ENCODE results near the gene TRERF1.

The TRERF1 gene

DNA sequence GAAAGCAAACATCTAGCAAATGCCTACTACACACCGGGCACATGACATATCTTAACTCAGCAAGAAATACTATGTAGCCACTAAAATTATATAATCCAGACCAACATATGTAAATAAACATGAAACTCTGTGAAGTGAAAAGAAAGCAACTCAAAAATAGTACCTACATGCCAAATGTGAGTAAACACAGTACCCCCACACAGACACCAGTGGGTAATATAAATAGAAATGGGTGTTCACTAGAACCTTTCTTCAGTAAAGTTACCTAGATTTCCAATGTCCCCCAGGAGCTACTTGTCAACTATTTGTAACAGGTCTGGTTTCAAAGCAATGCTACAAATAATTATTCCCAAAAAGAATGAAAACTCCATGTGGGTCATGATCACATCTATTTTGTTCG, 25.5 kb downstream of the TRERF1 start:
- DNase-seq (ENCODE audit: low read depth, low spot score), result no peak

DNA sequence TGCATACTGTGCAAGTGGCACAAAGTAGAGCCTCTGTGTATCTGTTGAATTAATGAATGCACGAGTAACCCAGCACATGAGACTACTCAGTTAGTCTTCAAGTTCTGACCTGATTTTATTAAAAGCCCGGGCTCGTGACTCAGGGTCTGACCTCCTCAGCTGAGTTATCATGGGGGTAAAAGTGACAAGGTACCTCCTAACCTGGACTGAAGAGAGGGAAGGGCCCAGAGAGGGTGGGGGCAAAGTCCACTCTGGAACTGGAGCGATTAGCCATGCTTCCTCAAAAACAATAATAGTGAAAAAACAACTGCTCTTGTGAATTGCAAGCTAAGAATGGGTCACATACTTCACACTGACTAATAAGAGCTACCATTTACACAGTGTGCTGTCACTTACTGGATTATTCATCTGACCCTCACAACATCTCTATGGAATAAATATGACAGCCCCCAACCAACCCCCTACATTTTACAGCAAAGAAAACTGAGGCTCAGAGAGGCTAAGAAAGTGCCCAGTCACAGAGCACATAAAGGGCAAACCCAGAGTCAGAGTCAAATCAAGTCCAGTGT, 26.7 kb downstream of the TRERF1 start:
- DNase-seq (ENCODE audit: low read depth, low spot score), result no peak

DNA sequence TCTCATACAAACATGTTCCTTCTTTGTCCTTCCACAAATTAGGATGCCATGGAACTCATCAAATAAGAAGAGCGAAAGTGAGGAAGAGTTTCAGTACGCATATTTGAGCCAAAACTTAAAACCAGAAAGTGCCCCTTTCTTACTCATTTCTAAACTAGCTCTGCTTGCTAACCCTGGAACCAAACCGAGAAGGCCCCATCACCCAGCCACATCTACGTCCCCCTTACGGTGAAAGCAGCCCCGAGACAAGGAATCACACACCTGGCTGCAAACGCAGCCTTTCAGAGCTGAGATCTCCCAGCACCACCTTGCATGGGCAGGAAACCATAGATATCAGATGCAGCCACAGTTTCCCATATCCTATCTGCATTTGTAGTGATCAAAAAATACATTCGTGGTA, 28.5 kb downstream of the TRERF1 start:
- no peak for DNase-seq (ENCODE audit: low read depth, low spot score)

DNA sequence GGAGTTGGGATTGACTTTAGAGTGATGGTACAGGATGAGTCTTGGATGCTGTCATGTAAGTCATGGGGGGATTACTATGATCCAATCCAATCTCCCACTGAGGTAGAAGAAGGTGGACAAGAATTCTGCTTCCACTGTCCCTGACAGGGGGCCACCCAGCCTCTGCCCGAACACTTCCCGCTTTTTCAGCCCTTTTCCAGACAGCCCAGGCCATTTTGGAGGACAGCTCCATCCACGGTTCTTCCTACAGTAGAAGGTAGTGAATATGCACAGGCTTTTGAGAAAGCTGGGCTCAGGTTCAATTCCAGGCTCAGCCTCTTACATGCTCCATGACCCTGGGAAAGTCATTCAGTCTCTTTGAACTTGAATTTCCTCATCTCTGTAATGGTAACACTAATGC, 31.0 kb downstream of the TRERF1 start:
- DNase-seq (ENCODE audit: low read depth, low spot score), result no peak

DNA sequence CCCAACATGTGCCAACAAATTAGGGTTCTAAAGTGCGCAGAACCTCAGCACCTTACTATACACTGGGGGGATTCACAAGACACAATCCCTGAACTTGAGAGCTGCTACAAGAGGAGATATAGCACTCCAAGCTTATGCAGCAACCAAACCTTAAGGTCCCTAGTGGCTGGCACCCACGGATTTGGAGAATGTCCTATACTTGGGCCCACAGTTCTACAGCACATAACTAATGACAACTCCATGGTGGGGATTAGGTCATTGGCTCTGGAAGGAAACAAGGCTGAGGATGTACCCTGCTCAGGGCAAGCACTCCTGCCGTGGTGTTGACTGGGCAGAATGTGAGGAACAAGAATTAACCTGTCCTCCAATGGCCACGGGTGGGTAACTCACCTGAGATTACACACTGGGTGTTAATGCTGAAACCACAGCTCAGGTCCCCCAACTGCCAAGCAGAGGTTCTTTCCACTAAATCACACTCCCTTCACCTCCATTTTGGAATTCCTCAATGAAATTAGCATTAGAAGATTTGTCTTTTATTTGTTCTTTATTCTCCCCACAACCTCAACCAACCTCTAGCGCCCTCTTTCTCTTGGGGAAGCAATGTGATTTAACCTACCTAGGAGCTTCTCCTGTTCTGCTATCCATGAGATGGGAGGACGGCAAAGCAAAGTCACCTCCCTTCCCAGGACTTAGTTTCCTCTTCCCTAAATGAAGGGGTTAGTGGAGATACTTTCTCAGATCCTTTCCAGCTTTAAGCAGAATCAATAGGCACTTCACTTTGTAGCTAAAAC, 32.0 kb downstream of the TRERF1 start:
- no peak for DNase-seq (ENCODE audit: low read depth, low spot score)

DNA sequence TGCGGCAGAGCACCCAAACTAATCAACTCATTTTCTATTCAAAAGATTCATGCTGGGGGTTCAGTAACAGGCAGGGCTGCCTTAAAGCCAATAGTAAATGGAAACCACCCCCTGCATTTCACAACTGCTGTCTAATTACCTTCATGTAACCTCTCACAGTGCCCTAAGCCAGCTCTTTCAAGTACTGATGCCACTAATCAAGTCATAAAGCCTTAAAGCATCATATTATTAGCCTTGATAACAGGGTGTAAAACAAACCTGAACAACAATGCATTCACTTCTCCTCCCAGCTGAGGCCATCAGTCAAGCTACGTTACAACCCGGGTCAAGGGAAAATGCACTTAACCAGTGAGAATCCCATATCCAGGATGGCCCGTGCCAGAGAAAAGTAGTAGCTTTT, 33.0 kb downstream of the TRERF1 start:
- no peak for DNase-seq (ENCODE audit: low read depth, low spot score)

DNA sequence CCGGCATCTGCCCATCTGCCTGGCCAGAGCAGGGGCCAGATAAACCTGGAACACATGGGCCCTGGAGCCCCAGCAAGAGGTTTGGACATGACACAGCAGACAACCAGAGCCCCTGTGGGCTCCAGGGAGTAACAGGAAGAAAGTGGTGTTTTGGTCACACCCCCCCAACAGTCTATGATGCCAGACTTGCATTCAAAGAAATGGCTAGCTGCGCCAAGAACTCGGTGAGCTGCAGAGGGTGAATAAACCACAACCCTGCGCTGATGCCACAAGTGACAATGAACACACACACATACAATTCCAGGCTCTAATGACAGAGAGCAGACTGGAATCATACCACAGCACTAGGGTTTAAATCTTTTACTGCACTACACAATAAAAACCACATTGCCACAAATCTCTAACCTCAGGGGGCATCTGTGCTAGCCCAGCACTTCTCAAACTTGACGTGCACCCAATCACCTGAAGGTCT, 34.0 kb downstream of the TRERF1 start:
- no peak for DNase-seq (ENCODE audit: low read depth, low spot score)

DNA sequence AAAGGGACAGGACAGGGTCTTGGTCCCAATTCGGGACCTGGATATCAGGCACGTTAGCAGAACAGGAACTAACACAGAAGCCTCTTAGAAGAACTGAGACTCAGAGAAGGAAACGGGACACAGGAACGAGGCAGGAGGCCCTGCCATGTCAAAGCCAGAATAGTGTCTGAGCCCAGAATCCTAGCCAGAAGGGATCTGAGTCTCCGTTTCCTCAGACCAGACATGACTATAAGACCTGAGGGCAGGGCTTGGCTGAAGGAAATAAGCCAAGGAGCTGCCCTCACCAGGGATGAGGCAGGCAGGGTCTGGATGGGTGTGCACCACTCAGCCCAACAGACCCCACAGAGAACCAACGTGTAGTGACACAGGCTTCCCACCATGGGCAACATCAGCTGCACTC, 40.3 kb downstream of the TRERF1 start:
- no peak for DNase-seq (ENCODE audit: low read depth, low spot score)

DNA sequence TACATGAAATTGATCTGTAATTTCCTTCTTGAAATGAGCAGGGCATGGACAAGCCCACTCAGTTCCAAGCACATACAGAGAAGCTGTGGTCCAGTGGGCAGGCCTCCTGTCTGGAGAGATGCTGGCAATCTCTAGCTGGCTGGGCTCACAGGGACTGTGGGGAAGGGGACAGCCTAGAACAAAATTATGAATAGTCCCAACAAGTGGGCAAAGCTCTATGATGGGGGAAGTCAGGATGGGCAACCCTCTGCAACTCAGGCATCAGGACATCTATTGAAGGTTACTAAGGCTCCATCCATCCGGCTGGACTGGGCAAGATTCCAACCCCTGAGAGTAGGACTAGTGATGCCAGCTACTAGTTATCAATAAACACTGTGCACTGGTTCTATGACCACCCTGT, 40.9 kb downstream of the TRERF1 start:
- no peak for DNase-seq (ENCODE audit: low read depth, low spot score)

DNA sequence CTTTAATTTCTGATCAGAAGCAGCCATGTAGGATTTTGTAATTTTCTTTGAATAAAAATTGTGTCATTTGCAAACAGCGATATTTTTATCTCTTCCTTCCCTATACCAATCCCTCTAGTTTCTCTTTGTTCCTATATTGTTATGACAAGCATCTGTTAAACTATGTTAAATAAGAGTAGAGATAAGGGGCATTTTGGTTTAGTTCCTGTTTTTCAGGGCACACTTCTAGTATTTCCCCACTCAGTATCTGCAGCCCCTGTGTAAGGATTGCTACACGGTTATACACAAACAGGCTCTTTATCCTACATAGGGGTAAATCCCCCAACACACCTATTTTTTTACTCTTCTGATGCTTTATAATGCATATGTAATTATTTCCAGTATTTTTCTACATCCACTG, 42.1 kb downstream of the TRERF1 start:
- no peak for DNase-seq (ENCODE audit: low read depth, low spot score)

DNA sequence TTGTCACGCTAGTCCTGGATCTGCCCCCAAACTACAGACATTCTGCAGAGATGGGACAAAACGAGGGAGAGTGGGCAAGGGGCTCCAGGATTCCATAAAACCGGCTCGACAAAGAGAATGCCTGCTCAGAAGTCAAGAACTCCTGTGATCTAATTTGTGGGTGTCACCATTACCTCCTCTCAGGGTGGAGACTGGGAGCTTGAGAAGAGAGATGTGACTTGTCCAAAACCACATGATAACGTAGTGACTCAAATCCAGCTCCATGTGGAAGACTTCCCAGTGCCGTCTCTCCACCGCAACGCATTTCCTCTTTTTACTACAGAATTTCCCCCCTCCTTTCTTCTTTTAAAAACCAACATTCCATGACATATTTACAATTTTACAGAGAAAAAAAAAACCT, 44.3 kb downstream of the TRERF1 start:
- DNase-seq (ENCODE audit: low read depth, low spot score), result no peak

DNA sequence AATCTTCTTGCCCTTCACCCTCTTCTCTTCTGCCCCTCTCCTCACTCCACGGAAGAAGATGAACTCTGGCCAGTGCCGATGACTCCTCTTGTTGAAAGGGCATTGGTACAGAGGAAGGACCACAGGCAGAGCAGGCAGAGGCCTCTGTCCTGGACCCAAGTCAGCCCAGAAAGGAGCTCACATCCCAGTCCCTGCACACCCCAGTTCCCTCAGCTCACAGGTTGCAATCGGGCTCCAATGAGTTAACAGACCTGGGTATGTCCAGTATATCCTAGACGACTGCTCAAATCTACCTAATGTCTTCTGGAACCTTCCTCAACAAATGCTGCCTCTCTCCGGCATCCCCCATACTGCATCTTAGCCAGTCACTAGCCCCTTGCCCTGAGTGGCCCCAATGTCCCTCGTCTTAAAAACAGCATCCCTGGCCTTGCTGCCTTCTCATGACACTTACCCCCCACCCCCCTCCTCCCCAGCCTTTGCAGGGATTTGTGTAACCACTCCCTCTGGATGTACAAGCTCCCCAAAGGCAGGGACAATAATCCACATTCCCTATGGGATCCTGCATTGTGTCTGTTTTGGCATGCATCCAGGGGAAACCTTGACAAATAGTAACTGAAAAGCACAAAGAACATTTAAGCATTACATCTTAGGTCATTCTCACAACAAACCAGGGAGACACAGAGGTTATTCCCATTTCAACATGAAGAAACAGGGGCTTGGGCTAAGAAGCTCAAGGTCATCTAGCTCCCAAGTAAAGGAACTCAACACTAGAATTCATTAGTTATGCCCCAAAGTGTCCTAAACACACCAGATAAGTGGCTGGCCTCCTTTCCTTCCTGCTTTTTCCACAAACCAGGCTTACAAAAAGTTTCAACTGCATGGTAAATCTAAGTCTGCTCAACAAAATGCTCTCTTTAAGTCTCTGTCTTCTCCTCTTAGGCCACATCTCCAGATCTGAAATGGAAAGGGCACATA, 45.1 kb downstream of the TRERF1 start:
- no peak for DNase-seq (ENCODE audit: low read depth, low spot score)

DNA sequence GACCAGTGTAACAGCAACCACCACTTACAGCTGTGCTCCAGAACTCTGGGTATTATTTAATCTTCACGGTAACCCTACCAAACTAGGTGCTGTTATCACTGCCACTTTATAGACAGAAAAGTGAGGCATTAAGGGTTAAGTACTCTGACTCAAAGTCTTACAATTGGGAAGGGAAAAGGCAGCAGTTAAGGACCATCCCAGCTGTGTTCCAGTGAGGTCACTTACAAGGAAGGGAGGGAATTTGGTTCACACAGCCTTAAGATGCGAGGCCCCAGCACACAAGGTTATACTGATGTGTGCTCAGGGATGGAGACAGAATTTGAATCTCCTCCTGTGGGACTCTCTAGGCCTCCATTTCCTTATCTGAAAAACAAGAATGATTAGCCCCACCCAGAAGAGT, 46.7 kb downstream of the TRERF1 start:
- DNase-seq (ENCODE audit: low read depth, low spot score), result no peak

DNA sequence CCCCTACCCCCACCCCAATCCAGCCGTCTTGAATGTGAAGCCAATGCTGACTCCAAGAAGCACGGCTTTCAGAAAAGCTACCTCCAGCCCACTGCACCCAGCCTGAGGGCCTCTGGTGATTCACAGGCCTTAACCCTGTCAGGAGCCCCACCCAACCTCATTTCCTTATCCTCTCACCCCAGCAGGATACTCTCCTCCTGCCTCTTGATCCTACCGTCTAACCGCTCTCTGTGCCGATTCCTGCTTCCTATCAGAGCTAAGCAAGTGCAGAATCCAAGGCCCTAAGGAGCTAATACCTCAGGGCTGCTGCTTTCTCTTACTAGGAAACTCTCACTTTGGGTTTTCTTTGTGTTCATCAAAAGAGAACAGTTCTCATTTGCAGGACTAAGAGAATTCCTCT, 47.2 kb downstream of the TRERF1 start:
- peak; percentile 52 for DNase-seq (ENCODE audit: low read depth, low spot score)

DNA sequence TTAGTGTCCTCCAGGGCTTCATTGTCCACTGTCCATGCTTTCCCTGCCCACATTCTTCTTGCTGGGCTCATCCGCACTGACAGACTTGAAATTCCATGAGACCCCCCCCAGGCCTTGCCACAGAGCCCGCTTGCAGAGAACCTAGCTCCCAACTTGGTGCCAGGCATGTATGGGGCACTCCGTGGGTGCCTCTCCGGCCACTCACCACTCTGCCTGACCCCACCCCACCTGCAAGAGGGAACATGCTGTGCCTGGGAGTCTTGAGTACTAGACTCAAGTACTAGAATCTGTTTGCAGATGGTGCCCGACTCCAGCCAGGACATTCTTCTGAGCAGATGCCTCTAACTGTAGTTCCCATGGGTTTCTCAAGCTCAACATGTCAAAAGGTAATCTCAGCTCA, 47.9 kb downstream of the TRERF1 start:
- no peak for DNase-seq (ENCODE audit: low read depth, low spot score)

DNA sequence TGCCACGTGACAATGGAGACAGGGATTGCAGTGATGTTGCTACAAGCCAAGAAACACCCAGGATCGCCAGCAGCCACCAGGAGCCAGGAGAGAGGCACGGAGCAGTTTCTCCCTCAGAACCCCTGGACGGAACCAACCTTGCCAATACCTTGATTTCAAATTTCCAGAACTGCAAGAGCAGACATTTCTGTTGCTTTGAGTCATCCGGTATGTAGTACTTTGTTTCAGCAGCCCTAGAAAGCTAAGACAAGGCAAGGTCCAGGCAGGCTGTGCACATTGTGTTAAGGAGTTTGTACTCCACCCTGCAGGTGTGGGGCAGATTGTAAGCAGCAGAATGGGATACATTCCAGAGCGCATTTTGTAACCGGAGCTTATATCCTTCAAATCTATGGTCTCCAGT, 48.3 kb downstream of the TRERF1 start:
- DNase-seq (ENCODE audit: low read depth, low spot score), result no peak

DNA sequence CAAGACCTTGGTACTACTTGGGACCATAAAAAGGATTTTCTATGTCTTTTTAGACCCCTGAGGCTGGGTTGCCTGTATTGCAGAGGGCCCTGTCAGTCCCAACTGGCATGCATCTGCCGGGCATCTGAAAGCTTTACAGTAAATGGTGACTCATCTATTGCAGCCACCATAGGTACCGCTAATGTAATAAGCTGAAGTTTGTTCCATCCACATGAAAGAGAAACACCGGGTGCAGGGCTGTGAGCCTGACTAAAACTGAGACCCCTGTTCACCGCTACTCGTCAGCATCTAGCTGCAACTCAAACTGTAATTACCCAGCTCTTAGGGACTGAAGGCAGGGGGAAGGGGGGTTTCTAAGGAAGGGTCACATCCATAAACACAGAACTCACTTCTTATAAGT, 49.5 kb downstream of the TRERF1 start:
- DNase-seq (ENCODE audit: low read depth, low spot score), result no peak

DNA sequence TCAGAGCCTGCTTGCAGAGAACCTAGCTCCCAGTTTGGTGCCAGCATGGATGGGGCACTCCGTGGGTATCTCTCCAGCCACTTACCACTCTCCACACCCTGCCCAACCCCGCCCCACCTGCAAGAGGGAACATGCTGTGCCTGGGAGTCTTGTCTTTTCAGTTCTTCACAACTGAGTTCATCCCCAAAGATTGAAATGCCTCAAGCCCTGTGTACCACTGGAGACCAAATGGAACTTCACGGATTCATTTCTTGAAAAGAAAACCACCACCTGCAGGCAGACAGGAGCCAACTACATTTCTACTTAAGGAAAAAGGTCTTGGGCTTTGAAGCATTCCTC, 50.1 kb downstream of the TRERF1 start:
- DNase-seq (ENCODE audit: low read depth, low spot score), result no peak

DNA sequence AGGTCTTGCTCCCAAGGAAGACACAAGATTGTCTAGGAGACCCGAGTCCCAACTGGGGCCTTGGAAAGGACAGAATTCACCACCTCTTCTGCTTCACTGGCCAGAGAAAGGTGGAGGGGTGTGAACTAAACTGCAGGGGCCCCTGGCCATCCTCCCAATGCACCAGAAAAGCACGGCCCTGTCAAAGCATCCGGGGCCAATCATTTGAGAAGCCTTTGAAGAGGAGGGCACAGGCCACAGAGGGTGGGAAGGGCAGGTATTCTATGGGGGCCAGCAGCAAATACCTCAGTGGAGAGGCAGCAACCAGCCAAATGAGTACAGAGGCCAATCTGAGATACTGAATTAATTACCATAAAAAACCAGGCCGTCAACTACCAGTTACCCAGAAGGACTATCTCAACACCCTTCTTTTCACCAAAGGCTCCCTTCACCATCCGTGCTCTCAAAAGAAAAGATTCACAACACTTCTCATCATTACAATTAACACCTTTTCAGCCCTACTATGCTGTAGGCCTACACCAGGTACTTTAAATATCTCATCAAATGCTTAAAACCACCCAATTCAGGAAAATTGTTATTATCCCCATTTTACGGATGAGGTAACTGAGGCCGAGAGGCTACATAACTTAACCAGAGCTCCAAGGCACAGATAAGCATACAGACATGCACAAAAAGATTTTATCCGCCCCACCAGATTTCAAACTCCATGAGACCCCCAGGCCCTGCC, 50.7 kb downstream of the TRERF1 start:
- no peak for DNase-seq (ENCODE audit: low read depth, low spot score)

DNA sequence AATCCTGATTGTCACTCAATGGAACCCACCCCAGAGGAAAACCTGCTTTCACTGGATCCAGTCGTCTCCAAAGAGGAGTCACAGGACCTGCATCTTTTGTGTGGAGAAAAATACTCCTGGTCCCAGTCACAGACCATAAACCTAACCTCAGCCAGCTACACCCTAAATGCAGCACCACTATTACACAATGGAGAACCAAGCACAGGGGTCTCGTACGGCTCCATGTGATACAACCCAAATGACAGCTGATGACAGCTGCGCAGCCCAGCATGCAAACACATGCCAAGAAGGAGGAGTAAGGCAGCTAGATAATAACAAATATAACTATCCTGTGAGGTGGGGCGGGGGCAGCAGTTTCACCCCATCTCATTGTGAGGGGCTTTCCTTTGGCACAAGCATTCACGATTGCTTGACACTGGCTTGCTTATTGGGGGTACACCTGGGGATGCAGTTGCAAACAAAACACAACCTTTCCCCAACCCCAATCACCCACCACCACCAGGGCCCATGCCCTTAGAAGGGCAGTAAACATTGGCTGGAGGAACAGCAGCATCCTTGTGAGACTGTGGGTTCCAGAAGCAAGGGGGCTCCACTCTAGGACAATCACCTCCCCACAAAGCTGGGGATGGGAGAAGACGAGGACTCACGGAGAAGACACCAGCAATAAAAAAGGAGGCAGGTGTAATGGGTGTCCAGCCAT, 51.5 kb downstream of the TRERF1 start:
- DNase-seq (ENCODE audit: low read depth, low spot score), result no peak

DNA sequence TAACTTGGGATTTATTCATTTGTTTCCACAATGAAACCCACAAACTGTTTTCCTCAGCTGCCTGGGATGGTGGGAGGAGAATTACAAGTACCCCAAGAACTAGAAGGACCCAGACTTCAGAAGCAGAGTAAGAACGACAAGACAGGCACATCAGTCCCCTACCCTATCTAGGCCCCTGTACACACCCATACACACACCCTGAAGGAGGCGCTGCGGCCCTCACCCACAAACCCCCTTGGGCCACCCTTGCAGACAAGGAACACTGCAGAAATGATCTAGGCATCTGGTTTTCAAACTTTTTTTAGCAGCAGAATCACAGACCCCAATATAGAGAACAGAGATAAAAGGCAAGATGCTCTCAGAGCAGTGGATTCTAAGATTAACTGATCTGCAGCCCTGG, 55.0 kb downstream of the TRERF1 start:
- DNase-seq (ENCODE audit: low read depth, low spot score), result no peak

Measured in iPS DF 19.7 (cell line).